GM12873 (cell line): Measurements from ENCODE around the gene ERCC6.

Experiments
- TF ChIP-seq, protein P1 (sequence below): IDR thresholded peaks from 2 replicates; pipeline ENCODE4 v1.5.1; 2012; ENCODE audit warnings: low read depth, mild to moderate bottlenecking, moderate library complexity, low read length, control low read depth; ENCODE audit not compliant: insufficient read depth; ENCODE audit errors: missing control alignments

The ERCC6 gene

DNA sequence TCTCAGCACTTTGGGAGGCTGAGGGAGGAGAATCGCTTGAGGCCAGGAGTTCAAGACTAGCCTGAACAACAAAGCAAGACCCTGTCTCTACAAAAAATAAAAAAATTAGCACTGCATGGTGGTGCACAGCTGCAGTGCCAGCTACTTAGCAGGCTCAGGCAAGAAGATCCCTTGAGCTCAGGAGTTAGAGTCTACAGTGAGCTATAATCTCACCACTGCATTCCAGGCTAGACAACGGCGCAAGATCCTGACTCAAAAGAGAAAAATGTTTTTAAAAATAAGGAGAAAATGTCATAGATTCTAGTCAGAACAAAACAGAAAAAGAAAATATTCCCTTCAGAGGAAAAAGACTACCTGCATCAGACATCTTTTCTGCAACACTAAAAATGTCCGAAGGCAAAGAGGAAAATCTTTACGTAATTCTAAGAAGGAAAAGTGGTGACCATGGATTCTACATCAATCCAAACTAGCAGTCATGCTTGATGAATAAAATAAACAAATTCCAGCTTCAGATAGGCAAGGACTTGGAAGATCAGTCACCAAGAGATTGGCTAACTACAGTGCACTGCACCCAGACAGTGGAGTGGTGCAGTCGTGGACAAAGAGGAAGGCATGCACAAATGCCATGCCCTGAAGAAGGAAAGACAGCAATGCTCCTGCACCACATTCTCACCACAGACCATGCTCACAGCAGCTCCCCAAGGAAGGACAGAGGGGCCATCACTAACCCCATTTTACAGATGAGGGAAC is 54.3 kb downstream of the ERCC6 start:
- TF ChIP-seq, protein P1, sequence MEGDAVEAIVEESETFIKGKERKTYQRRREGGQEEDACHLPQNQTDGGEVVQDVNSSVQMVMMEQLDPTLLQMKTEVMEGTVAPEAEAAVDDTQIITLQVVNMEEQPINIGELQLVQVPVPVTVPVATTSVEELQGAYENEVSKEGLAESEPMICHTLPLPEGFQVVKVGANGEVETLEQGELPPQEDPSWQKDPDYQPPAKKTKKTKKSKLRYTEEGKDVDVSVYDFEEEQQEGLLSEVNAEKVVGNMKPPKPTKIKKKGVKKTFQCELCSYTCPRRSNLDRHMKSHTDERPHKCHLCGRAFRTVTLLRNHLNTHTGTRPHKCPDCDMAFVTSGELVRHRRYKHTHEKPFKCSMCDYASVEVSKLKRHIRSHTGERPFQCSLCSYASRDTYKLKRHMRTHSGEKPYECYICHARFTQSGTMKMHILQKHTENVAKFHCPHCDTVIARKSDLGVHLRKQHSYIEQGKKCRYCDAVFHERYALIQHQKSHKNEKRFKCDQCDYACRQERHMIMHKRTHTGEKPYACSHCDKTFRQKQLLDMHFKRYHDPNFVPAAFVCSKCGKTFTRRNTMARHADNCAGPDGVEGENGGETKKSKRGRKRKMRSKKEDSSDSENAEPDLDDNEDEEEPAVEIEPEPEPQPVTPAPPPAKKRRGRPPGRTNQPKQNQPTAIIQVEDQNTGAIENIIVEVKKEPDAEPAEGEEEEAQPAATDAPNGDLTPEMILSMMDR = no peak

DNA sequence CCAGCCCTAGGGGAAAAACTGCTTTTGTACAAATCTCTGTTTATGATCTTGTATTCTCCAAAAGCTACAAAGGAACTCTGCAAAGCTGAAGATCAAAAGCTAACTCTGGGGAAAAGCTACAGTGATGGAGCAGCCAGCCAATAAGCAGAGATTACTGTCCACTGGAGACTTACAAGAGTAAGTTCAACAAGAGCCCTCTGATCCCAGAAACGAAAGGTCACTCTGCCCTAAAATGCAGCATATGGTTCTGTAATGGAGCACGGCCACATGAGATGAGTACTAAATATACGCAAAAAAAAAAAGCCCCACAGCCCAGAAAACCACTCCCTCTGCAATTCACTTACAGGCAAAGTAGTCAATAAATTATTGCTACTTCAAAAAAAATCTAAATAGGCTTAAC is 60.1 kb downstream of the ERCC6 start:
- TF ChIP-seq, protein P1 = no peak

DNA sequence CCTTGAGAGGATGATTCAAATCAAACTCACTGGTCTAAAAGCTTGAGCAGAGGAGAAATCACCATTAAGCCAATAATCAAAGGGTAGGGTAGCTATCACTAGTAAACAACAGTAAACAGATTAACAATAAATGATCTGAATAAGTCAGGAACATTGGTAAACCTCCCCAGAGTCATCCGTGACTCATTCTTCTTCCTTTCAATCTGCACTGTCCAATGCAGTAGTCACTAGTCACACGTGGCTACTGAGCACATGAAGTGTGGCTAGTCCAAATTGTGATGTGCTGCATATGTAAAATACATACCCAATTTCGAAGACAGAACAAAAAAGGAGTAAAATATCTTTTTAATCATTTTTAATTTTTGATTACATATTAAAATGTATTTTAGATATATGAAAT is 64.0 kb downstream of the ERCC6 start:
- TF ChIP-seq, protein P1 = no peak

DNA sequence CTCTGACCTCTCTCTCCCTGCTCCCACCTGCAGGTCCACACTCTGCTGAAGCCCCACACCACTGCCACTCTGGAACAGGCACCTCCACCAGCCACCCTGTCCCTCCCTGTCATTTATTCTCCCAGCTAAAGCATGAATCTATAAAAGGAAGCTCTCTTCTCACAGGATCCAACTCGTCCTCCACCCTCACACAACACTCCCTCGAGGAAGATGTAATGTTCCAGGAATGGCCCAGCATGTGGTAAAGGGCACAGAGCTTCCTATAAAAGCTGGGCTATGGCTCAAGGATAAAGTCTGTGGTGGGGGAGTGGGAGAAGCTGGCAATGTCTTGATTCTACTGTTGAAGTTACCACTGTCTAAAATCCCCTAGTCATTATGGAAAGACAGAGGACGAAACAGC is 67.4 kb downstream of the ERCC6 start:
- TF ChIP-seq, protein P1 = no peak

DNA sequence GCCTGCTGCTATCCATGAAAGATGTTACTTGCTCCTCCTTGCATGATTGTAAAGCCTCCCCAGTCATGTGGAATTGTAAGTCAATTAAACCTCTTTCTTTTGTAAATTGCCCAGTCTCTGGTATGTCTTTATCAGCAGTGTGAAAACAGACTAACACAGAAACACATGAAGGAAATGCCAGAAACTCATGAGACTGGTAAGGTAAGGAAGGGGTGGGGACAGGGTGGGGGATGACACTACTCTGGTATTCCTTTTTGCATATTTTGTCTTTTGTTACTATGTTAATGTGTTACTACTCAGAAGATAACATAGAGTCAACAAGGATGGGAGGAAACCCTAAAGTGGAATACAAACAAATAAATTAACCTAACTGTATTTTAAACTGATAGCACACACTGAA is 73.2 kb downstream of the ERCC6 start:
- TF ChIP-seq, protein P1 = no peak
